HFF-Myc (cell line): ENCODE data around the gene WDR64.

Experiments used
- DNase-seq: peaks from one replicate; pipeline ENCODE4 v3.0.0-alpha.2; 2011; ENCODE audit warnings: low read depth; ENCODE audit errors: extremely low read depth
- H3K4me3 ChIP-seq: replicated peaks from 2 replicates; pipeline ENCODE4 v1.5.1; 2011; ENCODE audit warnings: low read depth, mild to moderate bottlenecking, control low read depth, low read length
- TF ChIP-seq, protein P1 (sequence below): IDR thresholded peaks from 2 replicates; pipeline ENCODE4 v1.5.1; 2012; ENCODE audit warnings: mild to moderate bottlenecking, low read depth, low read length, control low read depth; ENCODE audit errors: missing control alignments

The WDR64 gene

DNA sequence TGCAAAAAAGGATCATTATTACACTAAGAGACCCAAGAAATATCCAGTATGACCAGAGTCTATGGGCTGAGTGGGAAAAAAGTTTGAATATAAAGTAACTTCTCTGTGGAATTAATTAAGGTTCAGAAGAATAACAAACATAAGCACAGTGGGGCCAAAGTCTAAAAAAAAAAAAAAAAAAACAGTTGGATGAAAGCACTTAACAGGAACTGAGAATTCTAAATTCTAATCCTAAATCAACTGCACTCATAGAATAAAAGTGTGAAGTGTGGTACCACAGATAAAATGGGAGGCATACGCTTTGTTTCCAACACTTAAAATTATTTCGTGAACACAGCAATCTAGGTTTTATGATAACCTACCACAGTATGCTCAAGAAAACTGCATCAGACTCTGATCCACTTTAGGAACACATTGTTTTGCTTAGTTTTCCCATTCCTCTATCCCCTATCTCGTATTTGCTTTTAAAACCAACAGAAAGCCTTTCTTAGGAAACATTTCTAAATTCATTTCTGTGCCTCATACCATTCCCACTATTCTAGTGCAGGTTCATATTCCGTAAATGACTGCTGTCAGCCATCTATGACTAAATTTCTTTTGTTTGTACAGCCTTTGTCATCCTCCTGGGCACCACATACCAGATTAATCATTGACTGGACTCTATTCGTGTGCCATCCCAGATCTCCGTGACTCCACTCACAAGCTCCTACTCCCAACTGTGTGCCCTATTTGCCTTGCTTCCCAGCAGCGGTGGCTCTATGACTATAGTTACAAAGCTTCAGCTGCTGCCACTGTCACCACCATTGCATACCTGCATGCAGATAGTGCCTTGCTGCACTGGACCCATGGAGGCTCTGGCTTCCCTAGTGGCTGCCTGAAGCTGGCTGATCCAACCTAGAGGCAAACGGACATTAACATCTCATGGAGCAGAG, 36.8 kb upstream of the WDR64 start:
- no peak overlapping the region for H3K4me3 ChIP-seq
- TF ChIP-seq, protein P1, sequence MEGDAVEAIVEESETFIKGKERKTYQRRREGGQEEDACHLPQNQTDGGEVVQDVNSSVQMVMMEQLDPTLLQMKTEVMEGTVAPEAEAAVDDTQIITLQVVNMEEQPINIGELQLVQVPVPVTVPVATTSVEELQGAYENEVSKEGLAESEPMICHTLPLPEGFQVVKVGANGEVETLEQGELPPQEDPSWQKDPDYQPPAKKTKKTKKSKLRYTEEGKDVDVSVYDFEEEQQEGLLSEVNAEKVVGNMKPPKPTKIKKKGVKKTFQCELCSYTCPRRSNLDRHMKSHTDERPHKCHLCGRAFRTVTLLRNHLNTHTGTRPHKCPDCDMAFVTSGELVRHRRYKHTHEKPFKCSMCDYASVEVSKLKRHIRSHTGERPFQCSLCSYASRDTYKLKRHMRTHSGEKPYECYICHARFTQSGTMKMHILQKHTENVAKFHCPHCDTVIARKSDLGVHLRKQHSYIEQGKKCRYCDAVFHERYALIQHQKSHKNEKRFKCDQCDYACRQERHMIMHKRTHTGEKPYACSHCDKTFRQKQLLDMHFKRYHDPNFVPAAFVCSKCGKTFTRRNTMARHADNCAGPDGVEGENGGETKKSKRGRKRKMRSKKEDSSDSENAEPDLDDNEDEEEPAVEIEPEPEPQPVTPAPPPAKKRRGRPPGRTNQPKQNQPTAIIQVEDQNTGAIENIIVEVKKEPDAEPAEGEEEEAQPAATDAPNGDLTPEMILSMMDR: no peak
- DNase-seq: no peak

DNA sequence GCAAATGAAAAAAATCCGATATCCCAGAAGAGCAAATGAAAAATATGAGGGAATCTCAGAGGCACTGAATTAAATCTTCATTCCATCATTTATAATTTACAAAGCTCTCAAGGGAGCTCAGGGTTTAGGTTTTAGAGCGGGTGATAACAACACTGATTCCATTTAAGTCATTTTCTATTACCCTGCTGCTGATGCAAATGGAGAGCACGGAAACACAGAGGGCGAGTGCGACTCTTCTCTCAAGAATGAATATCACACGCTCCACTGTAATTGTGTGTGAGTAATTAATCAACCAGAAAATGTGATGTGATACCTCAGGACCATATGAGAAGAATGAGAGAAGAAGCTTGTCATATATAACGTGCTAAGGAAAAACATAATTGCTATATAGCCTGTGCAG, 34.7 kb upstream of the WDR64 start:
- no peak overlapping the region for H3K4me3 ChIP-seq
- no peak for DNase-seq
- TF ChIP-seq, protein P1: no peak

DNA sequence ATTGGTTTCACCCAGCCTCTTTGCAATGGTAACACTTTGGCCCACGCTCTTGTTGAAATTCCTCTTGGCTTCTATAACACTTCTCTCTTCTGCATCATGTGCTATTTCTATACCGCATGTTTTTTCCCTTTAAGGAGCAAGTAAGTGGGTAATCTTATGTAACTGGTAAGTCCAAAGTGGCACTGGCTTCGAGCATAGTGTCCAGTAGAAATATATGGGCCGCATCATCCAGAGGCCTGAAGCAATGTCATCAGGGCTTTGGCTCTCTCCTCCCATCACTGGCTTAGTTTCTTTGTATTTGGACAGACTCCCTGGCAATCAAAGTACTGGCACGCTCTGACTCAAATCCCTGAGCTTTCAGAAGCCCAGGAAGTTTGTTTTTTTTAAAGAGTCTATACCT, 29.4 kb upstream of the WDR64 start:
- no peak overlapping the region for H3K4me3 ChIP-seq
- TF ChIP-seq, protein P1: no peak
- DNase-seq: no peak

DNA sequence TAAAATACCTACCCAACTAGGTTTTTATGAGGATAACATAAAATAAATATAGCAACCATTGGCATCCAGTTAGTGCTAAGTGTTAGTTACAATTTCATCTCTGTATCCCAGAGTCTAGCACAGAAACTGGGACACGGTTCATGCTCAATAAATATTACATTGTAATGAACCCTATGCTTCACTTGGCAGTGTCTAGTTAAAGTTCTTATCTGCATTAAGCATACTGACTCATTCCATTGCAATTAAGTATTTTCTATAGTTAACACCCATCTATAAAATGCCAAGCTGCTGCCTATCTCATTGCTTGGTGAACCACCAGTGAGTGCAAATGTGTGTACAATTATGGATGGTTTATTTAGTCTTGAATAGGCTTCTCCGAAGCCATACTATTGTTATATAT, 27.1 kb upstream of the WDR64 start:
- H3K4me3 ChIP-seq: no peak overlapping the region
- no peak for DNase-seq
- TF ChIP-seq, protein P1: no peak

DNA sequence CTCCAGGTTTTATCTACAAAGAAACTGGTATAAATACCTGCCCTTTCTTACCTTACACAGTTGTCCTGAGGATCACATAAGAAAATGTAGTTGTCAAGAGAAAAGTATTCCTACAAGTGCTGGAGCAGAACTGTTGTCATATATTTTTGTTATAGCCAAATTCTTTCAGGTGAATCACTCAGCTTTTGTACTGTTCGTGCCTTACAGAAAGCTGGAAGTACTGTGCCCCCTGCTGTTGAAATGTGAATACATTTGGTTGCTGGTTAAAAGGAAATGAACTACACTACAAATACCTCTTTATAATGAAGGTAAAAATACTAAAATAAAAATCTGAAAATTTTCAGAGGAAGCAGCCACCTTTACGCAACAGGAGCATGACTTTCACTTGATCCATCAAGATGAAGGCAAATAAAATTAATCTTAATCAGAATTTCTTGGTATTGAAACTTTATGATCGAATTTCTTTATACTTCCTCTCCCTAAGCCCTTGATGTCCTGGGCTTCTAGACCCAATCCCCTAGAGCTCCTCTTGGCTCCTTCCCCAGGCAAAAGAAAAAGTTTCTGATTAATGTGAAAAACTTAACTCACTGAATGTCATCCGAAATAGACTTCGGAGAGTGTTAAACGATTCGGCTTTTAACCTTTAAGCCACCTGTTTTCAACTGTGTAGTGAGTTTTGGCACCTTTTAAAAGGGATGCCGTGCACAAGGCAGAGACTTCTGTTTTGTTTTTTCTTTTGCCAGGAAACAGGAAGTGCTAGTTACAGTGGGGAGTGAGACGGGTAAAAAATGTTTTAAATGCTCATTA, 24.4 kb upstream of the WDR64 start:
- H3K4me3 ChIP-seq: no peak overlapping the region

DNA sequence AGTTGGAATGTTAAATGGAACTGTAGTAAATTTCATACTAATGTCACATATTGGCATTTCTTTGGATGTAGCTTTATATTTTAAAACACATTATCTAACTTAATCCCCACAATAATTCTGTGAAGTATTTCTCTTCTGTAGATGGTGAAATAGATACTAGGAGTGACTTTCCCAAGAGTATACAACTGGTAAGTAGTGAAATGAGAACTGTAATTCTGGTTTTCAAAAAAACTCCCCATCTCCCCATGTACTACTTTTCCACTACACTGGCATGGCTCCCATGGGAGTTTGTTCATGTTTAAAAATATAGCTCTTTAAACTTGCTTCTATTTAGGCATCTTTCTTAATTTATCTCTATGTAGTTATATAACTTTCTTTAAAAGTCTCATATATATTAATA, 22.1 kb upstream of the WDR64 start:
- H3K4me3 ChIP-seq: no peak overlapping the region
- no peak for DNase-seq
- TF ChIP-seq, protein P1: no peak

More for the DNA sequence above, 24.4 kb upstream of the WDR64 start:
- no peak for DNase-seq
- TF ChIP-seq, protein P1: peak; percentile 48
